Ramos (cell line): ENCODE data around the gene RIPPLY1.

Experiments
- in situ Hi-C: fragments of 300-500 bp; cut with MboI; formaldehyde crosslinking; loops from one replicate; pipeline ENCODE4 v1.14.3; 2022; ENCODE audit warnings: low sequenced_read_pairs; ENCODE audit not compliant: unreplicated experiment

Gene RIPPLY1

DNA sequence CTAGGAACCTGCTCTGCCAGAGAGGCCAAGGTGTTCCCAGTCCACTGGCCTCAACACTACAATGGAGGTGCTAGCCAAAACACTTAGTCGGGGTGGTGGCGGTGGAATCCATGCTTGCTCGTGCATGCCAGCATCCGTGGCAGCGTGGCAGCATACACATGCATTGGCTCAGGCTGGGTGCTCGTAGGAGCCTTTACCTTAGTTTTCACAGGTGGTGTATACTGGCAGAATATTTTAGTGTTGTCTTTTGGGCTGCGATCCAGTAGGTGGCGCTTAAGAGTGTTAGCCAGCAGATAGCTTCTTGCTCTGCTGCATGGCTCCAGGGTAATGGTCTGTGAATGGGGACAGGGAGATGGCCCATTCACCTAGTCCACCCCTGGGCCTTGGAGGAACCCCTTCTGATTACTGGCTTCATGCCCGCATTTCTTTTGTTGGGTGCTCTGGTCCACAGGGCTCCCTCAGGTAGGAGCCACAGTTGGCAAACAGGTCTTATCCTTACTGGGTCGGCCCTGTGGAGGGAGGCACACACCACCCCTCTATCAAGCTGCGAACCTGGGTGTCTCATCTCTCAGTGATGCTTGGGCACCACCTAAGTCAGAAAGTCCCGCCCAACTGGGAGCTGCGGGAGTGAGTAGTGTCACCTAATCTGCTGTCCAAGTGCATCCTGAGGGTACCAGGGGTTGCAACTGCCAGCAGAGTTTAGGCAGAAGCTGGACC lies 40.0 kb downstream of the RIPPLY1 start:
- in situ Hi-C loops, result no loop called here
